H9 (cell line): ENCODE results near the gene ARRDC1. TPM values are rescaled to one million over a fixed set of nuclear protein-coding genes. Genes with fewer than 3 reads are reported as not detected.

ENCODE experiments used
- DNase-seq: peaks from one replicate; pipeline ENCODE4 v3.0.0-alpha.2; 2017
- H2AFZ ChIP-seq: one replicate; pipeline ENCODE4 v1.6.1; 2013; ENCODE audit warnings: mild to moderate bottlenecking, low read length, control low read depth, moderate library complexity
- H2AK5ac ChIP-seq: 2 replicates; pipeline ENCODE4 v1.6.1; 2013; ENCODE audit warnings: low read length, control low read depth, mixed read lengths; ENCODE audit not compliant: insufficient read length
- H2BK120ac ChIP-seq: one replicate; pipeline ENCODE4 v1.6.1; 2013; ENCODE audit warnings: low read depth, mild to moderate bottlenecking, low read length, control low read depth, inconsistent platforms; ENCODE audit not compliant: poor library complexity, severe bottlenecking
- H2BK12ac ChIP-seq: 2 replicates; pipeline ENCODE4 v1.6.1; 2013; ENCODE audit warnings: low read length, control low read depth, mixed read lengths, low read depth; ENCODE audit not compliant: insufficient read length
- H2BK15ac ChIP-seq: 2 replicates; pipeline ENCODE4 v1.6.1; 2013; ENCODE audit warnings: low read depth, low read length, control low read depth
- H2BK20ac ChIP-seq: one replicate; pipeline ENCODE4 v1.6.1; 2013; ENCODE audit warnings: low read depth, mild to moderate bottlenecking, low read length, control low read depth, inconsistent platforms; ENCODE audit not compliant: poor library complexity, severe bottlenecking
- H2BK5ac ChIP-seq: 2 replicates; pipeline ENCODE4 v1.6.1; 2013; ENCODE audit warnings: low read length, control low read depth, mixed read lengths; ENCODE audit not compliant: insufficient read length
- H3K14ac ChIP-seq: 2 replicates; pipeline ENCODE4 v1.6.1; 2013; ENCODE audit warnings: low read length, control low read depth; ENCODE audit not compliant: insufficient read depth
- H3K18ac ChIP-seq: 2 replicates; pipeline ENCODE4 v1.6.1; 2013; ENCODE audit warnings: low read depth, mild to moderate bottlenecking, mixed read lengths, low read length, control low read depth; ENCODE audit not compliant: insufficient read length
- H3K23ac ChIP-seq: 2 replicates; pipeline ENCODE4 v1.6.1; 2013; ENCODE audit warnings: low read length, control low read depth, mixed read lengths, low read depth; ENCODE audit not compliant: insufficient read length
- H3K23me2 ChIP-seq: 2 replicates; pipeline ENCODE4 v1.6.1; 2013; ENCODE audit warnings: low read depth, mild to moderate bottlenecking, mixed read lengths, low read length, control low read depth; ENCODE audit not compliant: insufficient read length, poor library complexity, severe bottlenecking
- H3K27ac ChIP-seq: 2 replicates; pipeline ENCODE4 v1.5.1; 2013; ENCODE audit warnings: low read length, control low read depth, mixed read lengths, low read depth; ENCODE audit not compliant: insufficient read length
- H3K27me3 ChIP-seq: 2 replicates; pipeline ENCODE4 v1.6.1; 2013; ENCODE audit warnings: low read length, control low read depth, inconsistent platforms; ENCODE audit not compliant: insufficient read depth
- H3K4ac ChIP-seq: 2 replicates; pipeline ENCODE4 v1.6.1; 2013; ENCODE audit warnings: low read depth, mild to moderate bottlenecking, control low read depth, inconsistent platforms, low read length, moderate library complexity
- H3K4me1 ChIP-seq: 2 replicates; pipeline ENCODE4 v1.6.1; 2013; ENCODE audit warnings: low read length, control low read depth, inconsistent platforms; ENCODE audit not compliant: insufficient read depth
- H3K4me2 ChIP-seq: 2 replicates; pipeline ENCODE4 v1.6.1; 2013; ENCODE audit warnings: low read length, control low read depth, mixed read lengths; ENCODE audit not compliant: insufficient read length, insufficient read depth
- H3K56ac ChIP-seq: 2 replicates; pipeline ENCODE4 v1.6.1; 2013; ENCODE audit warnings: low read depth, mild to moderate bottlenecking, mixed read lengths, low read length, control low read depth; ENCODE audit not compliant: insufficient read length
- H3K79me1 ChIP-seq: 2 replicates; pipeline ENCODE4 v1.6.1; 2013; ENCODE audit warnings: low read depth, mild to moderate bottlenecking, moderate library complexity, low read length, control low read depth, inconsistent platforms; ENCODE audit not compliant: insufficient read depth, poor library complexity, severe bottlenecking
- H3K79me2 ChIP-seq: 2 replicates; pipeline ENCODE4 v1.6.1; 2013; ENCODE audit warnings: low read length, control low read depth, inconsistent platforms; ENCODE audit not compliant: insufficient read depth
- H3K9ac ChIP-seq: 2 replicates; pipeline ENCODE4 v1.6.1; 2013; ENCODE audit warnings: low read length, control low read depth, mixed read lengths; ENCODE audit not compliant: insufficient read length; ENCODE audit errors: extremely low read depth
- H3K9me3 ChIP-seq: one replicate; pipeline ENCODE4 v1.6.1; 2013; ENCODE audit warnings: low read depth, low read length, inconsistent platforms; ENCODE audit not compliant: control insufficient read depth
- H3T11ph ChIP-seq: one replicate; pipeline ENCODE4 v1.6.1; 2013; ENCODE audit warnings: mild to moderate bottlenecking, low read length, control low read depth, inconsistent platforms
- H4K20me1 ChIP-seq: one replicate; pipeline ENCODE4 v1.6.1; 2013; ENCODE audit not compliant: control insufficient read depth, insufficient read length, insufficient read depth
- H4K5ac ChIP-seq: 2 replicates; pipeline ENCODE4 v1.6.1; 2013; ENCODE audit warnings: low read depth, mild to moderate bottlenecking, mixed read lengths, low read length, control low read depth; ENCODE audit not compliant: insufficient read length
- H4K8ac ChIP-seq: replicated peaks from 2 replicates; pipeline ENCODE4 v1.6.1; 2013; ENCODE audit warnings: low read length, control low read depth, mixed read lengths, low read depth; ENCODE audit not compliant: insufficient read length
- H4K91ac ChIP-seq: 2 replicates; pipeline ENCODE4 v1.6.1; 2013; ENCODE audit warnings: low read depth, mild to moderate bottlenecking, moderate library complexity, mixed read lengths, low read length, control low read depth; ENCODE audit not compliant: insufficient read length
- H3K27ac Mint-ChIP-seq, 3 experiments: 2 replicates in 2 of 3; 3 replicates in 1 of 3; pipeline ENCODE4 v1.8.0; 2020 to 2021; ENCODE audit warnings: mixed read lengths in 3 of 3, mild to moderate bottlenecking in 1 of 3, moderate library complexity in 1 of 3
- H3K27me3 Mint-ChIP-seq: 2 replicates; pipeline ENCODE4 v1.8.0; 2021; ENCODE audit warnings: low read depth, mild to moderate bottlenecking, moderate library complexity, mixed read lengths
- H3K36me3 Mint-ChIP-seq, 3 experiments: 2 replicates in 2 of 3; 3 replicates in 1 of 3; pipeline ENCODE4 v1.8.0; 2020 to 2021; ENCODE audit warnings: low read depth in 3 of 3, mixed read lengths in 3 of 3; ENCODE audit not compliant: insufficient read depth in 1 of 3
- H3K4me1 Mint-ChIP-seq, 2 experiments: 2 replicates each; pipeline ENCODE4 v1.8.0; 2020; ENCODE audit warnings: mixed read lengths in 2 of 2
- H3K4me3 Mint-ChIP-seq, 2 experiments: 2 replicates in 1 of 2; 3 replicates in 1 of 2; pipeline ENCODE4 v1.8.0; 2020 to 2021; ENCODE audit warnings: mild to moderate bottlenecking in 2 of 2, mixed read lengths in 2 of 2, moderate library complexity in 1 of 2
- H3K9me3 Mint-ChIP-seq, 2 experiments: 2 replicates in 1 of 2; 3 replicates in 1 of 2; pipeline ENCODE4 v1.8.0; 2020; ENCODE audit warnings: mild to moderate bottlenecking in 2 of 2, mixed read lengths in 2 of 2, moderate library complexity in 1 of 2
- WGBS: extraction: QIAGEN DNeasy Blood & Tissue Kit; methylation state at CpG from one replicate; pipeline ENCODE4 v1.1.7; 2013; ENCODE audit warnings: missing lambda C conversion rate, low lambda C conversion rate, mixed read lengths; ENCODE audit not compliant: insufficient read length; ENCODE audit errors: extremely low coverage; 5-methylcytosine and 5-hydroxymethylcytosine counted together
- total RNA-seq: library from RNA; stranded (reverse); gene quantifications from 2 replicates; pipeline ENCODE4 v1.2.1, GENCODE V29; 2021
- TF ChIP-seq, protein P1 (sequence below): fragments of 200-600 bp; sonication (generic); conservative IDR thresholded peaks from 3 replicates; pipeline ENCODE4 v1.8.0; 2021; ENCODE audit warnings: antibody characterized with exemption, mild to moderate bottlenecking

Gene ARRDC1
- total RNA-seq, 1 experiment from 2014 or later = 34.4 TPM

DNA sequence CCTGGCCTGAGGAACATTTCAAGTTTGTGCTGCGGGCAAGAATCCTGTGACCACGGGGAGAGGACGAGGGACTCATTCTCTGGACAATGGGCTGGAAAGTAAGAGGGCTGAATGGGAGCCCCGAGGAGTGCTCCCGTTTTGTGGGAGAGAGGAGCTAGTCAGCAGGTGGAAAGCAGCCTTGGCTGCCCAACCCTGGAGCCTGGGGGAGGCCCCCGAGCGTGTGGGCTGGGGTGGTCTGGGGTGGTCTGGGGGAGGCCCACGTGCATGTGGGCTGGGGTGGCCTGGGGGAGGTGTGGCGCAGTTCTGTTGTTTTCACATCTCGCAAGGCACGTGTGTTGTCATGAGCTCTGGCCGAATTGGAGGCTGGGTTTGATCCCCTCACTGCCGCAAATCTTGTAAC is 40.9 kb downstream of the ARRDC1 start:
- no peak overlapping the region for H2BK120ac ChIP-seq
- no peaks in the 10 kb centered on the region for H3K23me2 ChIP-seq
- no peaks in the 10 kb centered on the region for H3K9me3 ChIP-seq
- Mint-ChIP-seq H3K4me1 (peaks cover 11 to 18% of the 10 kb centered on the region in 2 experiments), H3K4me3 (no peak overlapping the region), H3K27ac (peak overlapping the region in 2 of 3 experiments; percentile 76 to 88; a peak in 5 of 7 replicates), H3K9me3 (no peaks in the 10 kb centered on the region), H3K27me3 (no peaks in the 10 kb centered on the region), H3K36me3 (peaks cover 9 to 40% (median 20%) of the 10 kb centered on the region in 3 experiments; a peak in 6 of 7 replicates)
- H3K27ac ChIP-seq = no peak overlapping the region
- no peak overlapping the region for H2AK5ac ChIP-seq
- H2BK15ac ChIP-seq = no peak overlapping the region
- no peak overlapping the region for H3K56ac ChIP-seq
- no peak for DNase-seq
- H4K8ac ChIP-seq = no peak overlapping the region
- TF ChIP-seq, protein P1, sequence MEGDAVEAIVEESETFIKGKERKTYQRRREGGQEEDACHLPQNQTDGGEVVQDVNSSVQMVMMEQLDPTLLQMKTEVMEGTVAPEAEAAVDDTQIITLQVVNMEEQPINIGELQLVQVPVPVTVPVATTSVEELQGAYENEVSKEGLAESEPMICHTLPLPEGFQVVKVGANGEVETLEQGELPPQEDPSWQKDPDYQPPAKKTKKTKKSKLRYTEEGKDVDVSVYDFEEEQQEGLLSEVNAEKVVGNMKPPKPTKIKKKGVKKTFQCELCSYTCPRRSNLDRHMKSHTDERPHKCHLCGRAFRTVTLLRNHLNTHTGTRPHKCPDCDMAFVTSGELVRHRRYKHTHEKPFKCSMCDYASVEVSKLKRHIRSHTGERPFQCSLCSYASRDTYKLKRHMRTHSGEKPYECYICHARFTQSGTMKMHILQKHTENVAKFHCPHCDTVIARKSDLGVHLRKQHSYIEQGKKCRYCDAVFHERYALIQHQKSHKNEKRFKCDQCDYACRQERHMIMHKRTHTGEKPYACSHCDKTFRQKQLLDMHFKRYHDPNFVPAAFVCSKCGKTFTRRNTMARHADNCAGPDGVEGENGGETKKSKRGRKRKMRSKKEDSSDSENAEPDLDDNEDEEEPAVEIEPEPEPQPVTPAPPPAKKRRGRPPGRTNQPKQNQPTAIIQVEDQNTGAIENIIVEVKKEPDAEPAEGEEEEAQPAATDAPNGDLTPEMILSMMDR = no peak
- no peak overlapping the region for H4K91ac ChIP-seq
- H3K4ac ChIP-seq = no peak overlapping the region
- H2BK5ac ChIP-seq = no peak overlapping the region
- peaks cover 44% of the 10 kb centered on the region; the same call in 1 of the 2 replicates for H3K79me2 ChIP-seq
- no CpG with 5 or more reads among the region's 13 CpGs for WGBS
- H3K9ac ChIP-seq = no peak overlapping the region
- H2AFZ ChIP-seq = no peak overlapping the region
- H3K14ac ChIP-seq = no peak overlapping the region
- no peaks in the 10 kb centered on the region for H3K27me3 ChIP-seq
- no peak overlapping the region for H2BK12ac ChIP-seq
- no peak overlapping the region for H3K4me2 ChIP-seq
- no peak overlapping the region for H3K18ac ChIP-seq
- H3T11ph ChIP-seq = no peak overlapping the region
- H3K79me1 ChIP-seq = peaks cover 24% of the 10 kb centered on the region
- H2BK20ac ChIP-seq = no peak overlapping the region
- H3K23ac ChIP-seq = no peak overlapping the region
- no peaks in the 10 kb centered on the region; the same call in 1 of the 2 replicates for H3K4me1 ChIP-seq
- no peak overlapping the region for H4K5ac ChIP-seq
- no peaks in the 10 kb centered on the region for H4K20me1 ChIP-seq
